ENCODE results near the gene CHL1. TPM values are rescaled to one million over a fixed set of nuclear protein-coding genes. Genes with fewer than 3 reads are reported as not detected.

CHL1 gene
- total RNA-seq, 1 donor = 3.6 TPM

- no peaks in the 10 kb centered on the region for H3K36me3 ChIP-seq (ENCODE audit: insufficient read depth, low read length)
- no peak overlapping the region for H3K4me3 ChIP-seq (ENCODE audit: insufficient read depth, low read length)
- H3K4me1 ChIP-seq (ENCODE audit: insufficient read depth, low read length) = no peaks in the 10 kb centered on the region
- H3K27ac ChIP-seq (ENCODE audit: low read depth, low read length) = no peak overlapping the region
- no peak overlapping the region for H2AFZ ChIP-seq (ENCODE audit: low read length)
- no peak for DNase-seq (ENCODE audit: insufficient read length, low spot score, missing footprints)
- H3K27me3 ChIP-seq (ENCODE audit: insufficient read depth, low read length) = no peaks in the 10 kb centered on the region
- no peak for TF ChIP-seq CTCF (IDR thresholded peaks at IDR 0.05; ENCODE audit: extremely low read depth, low read depth, low read length)
- H3K79me2 ChIP-seq (ENCODE audit: insufficient read depth, low read length) = no peaks in the 10 kb centered on the region
- H3K4me2 ChIP-seq (ENCODE audit: insufficient read depth, low read length) = no peak overlapping the region
- H4K20me1 ChIP-seq (ENCODE audit: insufficient read depth, low read length) = no peaks in the 10 kb centered on the region
- no peaks in the 10 kb centered on the region for H3K9me3 ChIP-seq (ENCODE audit: low read depth, low read length)
These were observed 156.0 kb downstream of the CHL1 start for GRCh38 chr3:352599-352998.

GRCh38 chr3:353191-353739, 156.7 kb downstream of the CHL1 start:
- Histone ChIP-seq H3K27me3 (ENCODE audit: insufficient read depth, low read length) (no peaks in the 10 kb centered on the region), H3K9me3 (ENCODE audit: low read depth, low read length) (no peaks in the 10 kb centered on the region), H3K4me3 (ENCODE audit: insufficient read depth, low read length) (no peak overlapping the region), H3K4me2 (ENCODE audit: insufficient read depth, low read length) (no peak overlapping the region), H2AFZ (ENCODE audit: low read length) (no peak overlapping the region), H3K4me1 (ENCODE audit: insufficient read depth, low read length) (no peaks in the 10 kb centered on the region), H3K27ac (ENCODE audit: low read depth, low read length) (no peak overlapping the region), H3K79me2 (ENCODE audit: insufficient read depth, low read length) (no peaks in the 10 kb centered on the region), H3K36me3 (ENCODE audit: insufficient read depth, low read length) (no peaks in the 10 kb centered on the region), H4K20me1 (ENCODE audit: insufficient read depth, low read length) (no peaks in the 10 kb centered on the region)
- DNase-seq (ENCODE audit: insufficient read length, low spot score, missing footprints) = no peak
- no peak for TF ChIP-seq CTCF (IDR thresholded peaks at IDR 0.05; ENCODE audit: extremely low read depth, low read depth, low read length)

GRCh38 chr3:354432-354831, 157.9 kb downstream of the CHL1 start:
- Histone ChIP-seq H4K20me1 (ENCODE audit: insufficient read depth, low read length) (no peaks in the 10 kb centered on the region), H3K4me1 (ENCODE audit: insufficient read depth, low read length) (no peaks in the 10 kb centered on the region), H3K27me3 (ENCODE audit: insufficient read depth, low read length) (no peaks in the 10 kb centered on the region), H3K27ac (ENCODE audit: low read depth, low read length) (no peak overlapping the region), H3K4me3 (ENCODE audit: insufficient read depth, low read length) (no peak overlapping the region), H2AFZ (ENCODE audit: low read length) (no peak overlapping the region), H3K36me3 (ENCODE audit: insufficient read depth, low read length) (no peaks in the 10 kb centered on the region), H3K79me2 (ENCODE audit: insufficient read depth, low read length) (no peaks in the 10 kb centered on the region), H3K4me2 (ENCODE audit: insufficient read depth, low read length) (no peak overlapping the region), H3K9me3 (ENCODE audit: low read depth, low read length) (no peaks in the 10 kb centered on the region)
- TF ChIP-seq CTCF (IDR thresholded peaks at IDR 0.05; ENCODE audit: extremely low read depth, low read depth, low read length) = peak; percentile 77
- DNase-seq (ENCODE audit: insufficient read length, low spot score, missing footprints) = peak; percentile 27

GRCh38 chr3:355622-356021, 159.1 kb downstream of the CHL1 start:
- Histone ChIP-seq H3K9me3 (ENCODE audit: low read depth, low read length) (no peaks in the 10 kb centered on the region), H3K27me3 (ENCODE audit: insufficient read depth, low read length) (no peaks in the 10 kb centered on the region), H4K20me1 (ENCODE audit: insufficient read depth, low read length) (no peaks in the 10 kb centered on the region), H3K27ac (ENCODE audit: low read depth, low read length) (no peak overlapping the region), H3K4me1 (ENCODE audit: insufficient read depth, low read length) (no peaks in the 10 kb centered on the region), H2AFZ (ENCODE audit: low read length) (no peak overlapping the region), H3K79me2 (ENCODE audit: insufficient read depth, low read length) (no peaks in the 10 kb centered on the region), H3K4me3 (ENCODE audit: insufficient read depth, low read length) (no peak overlapping the region), H3K4me2 (ENCODE audit: insufficient read depth, low read length) (no peak overlapping the region), H3K36me3 (ENCODE audit: insufficient read depth, low read length) (no peaks in the 10 kb centered on the region)
- DNase-seq (ENCODE audit: insufficient read length, low spot score, missing footprints) = no peak
- TF ChIP-seq CTCF (IDR thresholded peaks at IDR 0.05; ENCODE audit: extremely low read depth, low read depth, low read length) = no peak
